ENCODE results near the gene LDLRAP1. TPM values are rescaled to one million over a fixed set of nuclear protein-coding genes. Genes with fewer than 3 reads are reported as not detected.
A peak's percentile ranks its signal among the peaks of the same experiment; 100 is the strongest.

The LDLRAP1 gene
- total and polyA plus RNA-seq, 4 donors: 5.2 to 17.8 (median 13.3) TPM

GRCh38 chr1:25544243-25544764 is 898 bp downstream of the LDLRAP1 start (continued):
- TF ChIP-seq EGR1 (IDR thresholded peaks at IDR 0.05; ENCODE audit: low read depth in 2 of 2): no peak
- TF ChIP-seq, protein P1, sequence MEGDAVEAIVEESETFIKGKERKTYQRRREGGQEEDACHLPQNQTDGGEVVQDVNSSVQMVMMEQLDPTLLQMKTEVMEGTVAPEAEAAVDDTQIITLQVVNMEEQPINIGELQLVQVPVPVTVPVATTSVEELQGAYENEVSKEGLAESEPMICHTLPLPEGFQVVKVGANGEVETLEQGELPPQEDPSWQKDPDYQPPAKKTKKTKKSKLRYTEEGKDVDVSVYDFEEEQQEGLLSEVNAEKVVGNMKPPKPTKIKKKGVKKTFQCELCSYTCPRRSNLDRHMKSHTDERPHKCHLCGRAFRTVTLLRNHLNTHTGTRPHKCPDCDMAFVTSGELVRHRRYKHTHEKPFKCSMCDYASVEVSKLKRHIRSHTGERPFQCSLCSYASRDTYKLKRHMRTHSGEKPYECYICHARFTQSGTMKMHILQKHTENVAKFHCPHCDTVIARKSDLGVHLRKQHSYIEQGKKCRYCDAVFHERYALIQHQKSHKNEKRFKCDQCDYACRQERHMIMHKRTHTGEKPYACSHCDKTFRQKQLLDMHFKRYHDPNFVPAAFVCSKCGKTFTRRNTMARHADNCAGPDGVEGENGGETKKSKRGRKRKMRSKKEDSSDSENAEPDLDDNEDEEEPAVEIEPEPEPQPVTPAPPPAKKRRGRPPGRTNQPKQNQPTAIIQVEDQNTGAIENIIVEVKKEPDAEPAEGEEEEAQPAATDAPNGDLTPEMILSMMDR (IDR thresholded peaks at IDR 0.05; ENCODE audit: low read depth, low read length, missing input control): no peak

DNA sequence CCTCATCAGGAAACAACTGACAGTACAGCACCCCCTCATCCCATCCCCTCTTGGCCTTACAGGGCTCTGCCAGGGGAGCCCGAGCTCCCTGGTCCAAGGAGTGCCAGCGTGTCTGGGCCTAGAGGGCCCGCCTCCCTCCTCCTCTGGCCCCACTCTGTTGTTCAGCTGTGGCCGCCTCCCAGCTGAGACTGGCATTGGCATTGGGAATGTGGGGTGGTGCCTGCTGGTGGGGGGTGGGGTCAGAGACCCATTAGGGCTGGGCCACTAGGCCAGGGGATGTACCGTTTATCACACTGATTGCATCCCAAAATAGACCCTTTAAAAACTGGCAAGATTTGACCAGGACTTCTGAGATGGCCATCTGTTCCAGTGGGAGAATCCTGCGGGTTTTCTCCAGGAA is 1.4 kb downstream of the LDLRAP1 start:
- no peaks in the 10 kb centered on the region for H3K36me3 ChIP-seq (ENCODE audit: control insufficient read depth in 4 of 4, insufficient read depth in 3 of 4, low read depth in 1 of 4, low read length in 3 of 4)
- no peaks in the 10 kb centered on the region for H3K9me3 ChIP-seq (ENCODE audit: control insufficient read depth in 4 of 4, low read length in 3 of 4)
- no peak for DNase-seq (ENCODE audit: low spot score)
- no peak for TF ChIP-seq HNF4A (conservative IDR thresholded peaks at IDR 0.05)
- TF ChIP-seq YY1 (IDR thresholded peaks at IDR 0.05): no peak
- TF ChIP-seq SP1 (IDR thresholded peaks at IDR 0.05): no peak
- no peak for TF ChIP-seq RAD21 (IDR thresholded peaks at IDR 0.05)
- TF ChIP-seq RXRA (IDR thresholded peaks at IDR 0.05): no peak
- TF ChIP-seq, protein P1 (IDR thresholded peaks at IDR 0.05; ENCODE audit: low read depth, low read length, missing input control): no peak
- TF ChIP-seq EGR1 (IDR thresholded peaks at IDR 0.05; ENCODE audit: low read depth in 2 of 2): no peak
- TF ChIP-seq NR2F2 (IDR thresholded peaks at IDR 0.05): no peak
- no peak for TF ChIP-seq FOXA1 (IDR thresholded peaks at IDR 0.05)
- TF ChIP-seq TAF1 (conservative IDR thresholded peaks at IDR 0.05): no peak
- TF ChIP-seq FOXA2 (IDR thresholded peaks at IDR 0.05): no peak
- TF ChIP-seq JUND (IDR thresholded peaks at IDR 0.05): no peak
- TF ChIP-seq, protein P2, sequence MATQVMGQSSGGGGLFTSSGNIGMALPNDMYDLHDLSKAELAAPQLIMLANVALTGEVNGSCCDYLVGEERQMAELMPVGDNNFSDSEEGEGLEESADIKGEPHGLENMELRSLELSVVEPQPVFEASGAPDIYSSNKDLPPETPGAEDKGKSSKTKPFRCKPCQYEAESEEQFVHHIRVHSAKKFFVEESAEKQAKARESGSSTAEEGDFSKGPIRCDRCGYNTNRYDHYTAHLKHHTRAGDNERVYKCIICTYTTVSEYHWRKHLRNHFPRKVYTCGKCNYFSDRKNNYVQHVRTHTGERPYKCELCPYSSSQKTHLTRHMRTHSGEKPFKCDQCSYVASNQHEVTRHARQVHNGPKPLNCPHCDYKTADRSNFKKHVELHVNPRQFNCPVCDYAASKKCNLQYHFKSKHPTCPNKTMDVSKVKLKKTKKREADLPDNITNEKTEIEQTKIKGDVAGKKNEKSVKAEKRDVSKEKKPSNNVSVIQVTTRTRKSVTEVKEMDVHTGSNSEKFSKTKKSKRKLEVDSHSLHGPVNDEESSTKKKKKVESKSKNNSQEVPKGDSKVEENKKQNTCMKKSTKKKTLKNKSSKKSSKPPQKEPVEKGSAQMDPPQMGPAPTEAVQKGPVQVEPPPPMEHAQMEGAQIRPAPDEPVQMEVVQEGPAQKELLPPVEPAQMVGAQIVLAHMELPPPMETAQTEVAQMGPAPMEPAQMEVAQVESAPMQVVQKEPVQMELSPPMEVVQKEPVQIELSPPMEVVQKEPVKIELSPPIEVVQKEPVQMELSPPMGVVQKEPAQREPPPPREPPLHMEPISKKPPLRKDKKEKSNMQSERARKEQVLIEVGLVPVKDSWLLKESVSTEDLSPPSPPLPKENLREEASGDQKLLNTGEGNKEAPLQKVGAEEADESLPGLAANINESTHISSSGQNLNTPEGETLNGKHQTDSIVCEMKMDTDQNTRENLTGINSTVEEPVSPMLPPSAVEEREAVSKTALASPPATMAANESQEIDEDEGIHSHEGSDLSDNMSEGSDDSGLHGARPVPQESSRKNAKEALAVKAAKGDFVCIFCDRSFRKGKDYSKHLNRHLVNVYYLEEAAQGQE (IDR thresholded peaks at IDR 0.05): no peak
- TF ChIP-seq, protein P3, sequence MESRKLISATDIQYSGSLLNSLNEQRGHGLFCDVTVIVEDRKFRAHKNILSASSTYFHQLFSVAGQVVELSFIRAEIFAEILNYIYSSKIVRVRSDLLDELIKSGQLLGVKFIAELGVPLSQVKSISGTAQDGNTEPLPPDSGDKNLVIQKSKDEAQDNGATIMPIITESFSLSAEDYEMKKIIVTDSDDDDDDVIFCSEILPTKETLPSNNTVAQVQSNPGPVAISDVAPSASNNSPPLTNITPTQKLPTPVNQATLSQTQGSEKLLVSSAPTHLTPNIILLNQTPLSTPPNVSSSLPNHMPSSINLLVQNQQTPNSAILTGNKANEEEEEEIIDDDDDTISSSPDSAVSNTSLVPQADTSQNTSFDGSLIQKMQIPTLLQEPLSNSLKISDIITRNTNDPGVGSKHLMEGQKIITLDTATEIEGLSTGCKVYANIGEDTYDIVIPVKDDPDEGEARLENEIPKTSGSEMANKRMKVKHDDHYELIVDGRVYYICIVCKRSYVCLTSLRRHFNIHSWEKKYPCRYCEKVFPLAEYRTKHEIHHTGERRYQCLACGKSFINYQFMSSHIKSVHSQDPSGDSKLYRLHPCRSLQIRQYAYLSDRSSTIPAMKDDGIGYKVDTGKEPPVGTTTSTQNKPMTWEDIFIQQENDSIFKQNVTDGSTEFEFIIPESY (IDR thresholded peaks at IDR 0.05): no peak
- no peak for TF ChIP-seq MAX (IDR thresholded peaks at IDR 0.05)
- H3K27ac ChIP-seq (ENCODE audit: low read depth in 1 of 2, low read length in 2 of 2): peak overlapping the region in 1 of 2 donors; percentile 43
- H3K9ac ChIP-seq (ENCODE audit: low read depth in 1 of 2, low read length in 2 of 2): peak overlapping the region; percentile 43 to 60
- H3K27me3 ChIP-seq (ENCODE audit: control insufficient read depth in 4 of 4, insufficient read depth in 4 of 4, low read length in 3 of 4): no peaks in the 10 kb centered on the region
- peak overlapping the region in 2 of 3 donors; percentile 69 to 70 for H3K4me3 ChIP-seq (ENCODE audit: low read depth in 1 of 3, low read length in 3 of 3)
- 62% methylated on average over 6 of the region's 6 CpGs for WGBS
- peaks cover 9 to 30% (median 18%) of the 10 kb centered on the region in 4 donors for H3K4me1 ChIP-seq (ENCODE audit: control insufficient read depth in 4 of 4, insufficient read depth in 4 of 4, low read length in 3 of 4)

All from liver (tissue), 9 donors.